Natural killer cell treated with Interleukin-12 subunit alpha and Interleukin-12 subunit beta and Interleukin-15 and Interleukin-18, amount 100 ng/mL, for 72 hours (primary cell): ENCODE results near the gene GAA. TPM values are rescaled to one million over a fixed set of nuclear protein-coding genes. Genes with fewer than 3 reads are reported as not detected.

Source experiments
- ATAC-seq, 2 donors: fragments of 150-1000 bp; cut with Tn5 transposase in 1 of 2; sonication (Bioruptor Pico), chemical (Tn5 transposase) in 1 of 2; 2 replicates each; pipeline ENCODE4 v1.10.0; 2021
- DNase-seq: peaks from one replicate; pipeline ENCODE4 v3.0.0; 2022; ENCODE audit warnings: low spot score
- H3K27ac Mint-ChIP-seq, 2 donors: 1 replicate in 1 of 2; 2 replicates in 1 of 2; pipeline ENCODE4 v1.8.0; 2022; ENCODE audit warnings: mixed read lengths in 2 of 2, mild to moderate bottlenecking in 1 of 2, moderate library complexity in 1 of 2
- H3K27me3 Mint-ChIP-seq, 2 donors: 1 replicate in 1 of 2; 2 replicates in 1 of 2; pipeline ENCODE4 v1.8.0; 2022; ENCODE audit warnings: mixed read lengths in 2 of 2
- H3K36me3 Mint-ChIP-seq: one replicate; pipeline ENCODE4 v1.8.0; 2022; ENCODE audit warnings: mixed read lengths
- H3K4me1 Mint-ChIP-seq, 2 donors: 1 replicate in 1 of 2; 2 replicates in 1 of 2; pipeline ENCODE4 v1.8.0; 2022; ENCODE audit warnings: low read depth in 2 of 2, mixed read lengths in 2 of 2, mild to moderate bottlenecking in 1 of 2
- H3K4me3 Mint-ChIP-seq: one replicate; pipeline ENCODE4 v1.8.0; 2022; ENCODE audit warnings: mixed read lengths
- H3K9me3 Mint-ChIP-seq: 2 replicates; pipeline ENCODE4 v1.8.0; 2022; ENCODE audit warnings: mixed read lengths
- total RNA-seq, 2 donors: library from RNA; stranded (reverse); gene quantifications; one replicate each; pipeline ENCODE4 v1.2.3, GENCODE V29; 2022

Gene GAA
- total RNA-seq, 2 donors from 2014 or later: 20.9 to 24.0 TPM

DNA sequence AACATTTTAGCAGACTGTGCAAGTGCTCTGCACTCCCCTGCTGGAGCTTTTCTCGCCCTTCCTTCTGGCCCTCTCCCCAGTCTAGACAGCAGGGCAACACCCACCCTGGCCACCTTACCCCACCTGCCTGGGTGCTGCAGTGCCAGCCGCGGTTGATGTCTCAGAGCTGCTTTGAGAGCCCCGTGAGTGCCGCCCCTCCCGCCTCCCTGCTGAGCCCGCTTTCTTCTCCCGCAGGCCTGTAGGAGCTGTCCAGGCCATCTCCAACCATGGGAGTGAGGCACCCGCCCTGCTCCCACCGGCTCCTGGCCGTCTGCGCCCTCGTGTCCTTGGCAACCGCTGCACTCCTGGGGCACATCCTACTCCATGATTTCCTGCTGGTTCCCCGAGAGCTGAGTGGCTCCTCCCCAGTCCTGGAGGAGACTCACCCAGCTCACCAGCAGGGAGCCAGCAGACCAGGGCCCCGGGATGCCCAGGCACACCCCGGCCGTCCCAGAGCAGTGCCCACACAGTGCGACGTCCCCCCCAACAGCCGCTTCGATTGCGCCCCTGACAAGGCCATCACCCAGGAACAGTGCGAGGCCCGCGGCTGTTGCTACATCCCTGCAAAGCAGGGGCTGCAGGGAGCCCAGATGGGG lies 3.1 kb downstream of the GAA start:
- Mint-ChIP-seq H3K4me1 (peaks cover 11 to 22% of the 10 kb centered on the region in 2 donors), H3K27me3 (no peaks in the 10 kb centered on the region), H3K36me3 (no peaks in the 10 kb centered on the region), H3K4me3 (no peak overlapping the region), H3K27ac (no peak overlapping the region), H3K9me3 (no peaks in the 10 kb centered on the region)
- no peak for ATAC-seq
- no peak for DNase-seq

DNA sequence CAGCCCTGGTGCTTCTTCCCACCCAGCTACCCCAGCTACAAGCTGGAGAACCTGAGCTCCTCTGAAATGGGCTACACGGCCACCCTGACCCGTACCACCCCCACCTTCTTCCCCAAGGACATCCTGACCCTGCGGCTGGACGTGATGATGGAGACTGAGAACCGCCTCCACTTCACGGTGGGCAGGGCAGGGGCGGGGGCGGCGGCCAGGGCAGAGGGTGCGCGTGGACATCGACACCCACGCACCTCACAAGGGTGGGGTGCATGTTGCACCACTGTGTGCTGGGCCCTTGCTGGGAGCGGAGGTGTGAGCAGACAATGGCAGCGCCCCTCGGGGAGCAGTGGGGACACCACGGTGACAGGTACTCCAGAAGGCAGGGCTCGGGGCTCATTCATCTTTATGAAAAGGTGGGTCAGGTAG lies 3.6 kb downstream of the GAA start:
- Mint-ChIP-seq H3K36me3 (no peaks in the 10 kb centered on the region), H3K27ac (no peak overlapping the region), H3K4me1 (peaks cover 11 to 22% of the 10 kb centered on the region in 2 donors), H3K27me3 (no peaks in the 10 kb centered on the region), H3K4me3 (no peak overlapping the region), H3K9me3 (no peaks in the 10 kb centered on the region)
- no peak for DNase-seq
- no peak for ATAC-seq

DNA sequence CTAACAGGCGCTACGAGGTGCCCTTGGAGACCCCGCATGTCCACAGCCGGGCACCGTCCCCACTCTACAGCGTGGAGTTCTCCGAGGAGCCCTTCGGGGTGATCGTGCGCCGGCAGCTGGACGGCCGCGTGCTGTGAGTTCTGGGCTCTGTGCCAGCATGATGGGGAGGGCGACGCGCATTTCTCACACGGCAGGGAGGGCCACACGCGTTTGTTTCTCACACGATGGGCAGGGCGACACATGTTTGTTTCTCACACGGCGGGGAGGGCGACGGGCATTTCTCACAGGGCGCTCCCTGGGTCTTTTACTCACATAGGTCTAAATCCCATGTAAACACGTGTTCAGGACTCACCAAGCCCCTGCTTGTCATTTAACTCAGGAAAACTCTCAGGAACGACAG lies 4.4 kb downstream of the GAA start:
- Mint-ChIP-seq H3K4me3 (no peak overlapping the region), H3K9me3 (no peaks in the 10 kb centered on the region), H3K36me3 (no peaks in the 10 kb centered on the region), H3K27me3 (no peaks in the 10 kb centered on the region), H3K4me1 (peaks cover 3 to 16% of the 10 kb centered on the region in 2 donors), H3K27ac (no peak overlapping the region)
- ATAC-seq (no peak), DNase-seq (no peak)

DNA sequence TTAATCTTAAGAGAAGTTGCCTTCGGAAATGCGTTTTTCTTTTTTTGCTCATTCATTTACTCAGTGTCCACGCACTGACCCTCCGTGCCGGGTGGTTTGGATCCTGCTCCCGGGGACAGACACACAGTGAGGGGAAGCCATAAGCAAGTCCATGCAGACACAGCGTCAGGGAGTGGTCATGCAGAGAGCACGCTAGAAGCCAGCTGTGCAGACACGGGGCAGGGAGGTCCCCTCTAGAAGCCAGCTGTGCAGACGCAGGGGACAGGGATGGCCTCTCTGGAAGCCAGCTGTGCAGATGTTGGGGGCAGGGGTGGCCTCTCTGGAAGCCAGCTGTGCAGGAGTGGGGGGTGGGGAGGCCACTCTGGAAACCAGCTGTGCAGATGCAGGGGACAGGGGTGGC lies 4.8 kb downstream of the GAA start:
- H3K4me1 Mint-ChIP-seq: peaks cover 0 to 13% of the 10 kb centered on the region in 2 donors
- H3K9me3 Mint-ChIP-seq: no peaks in the 10 kb centered on the region
- DNase-seq: no peak
- ATAC-seq: no peak
- H3K4me3 Mint-ChIP-seq: no peak overlapping the region
- no peaks in the 10 kb centered on the region for H3K36me3 Mint-ChIP-seq
- no peak overlapping the region for H3K27ac Mint-ChIP-seq
- H3K27me3 Mint-ChIP-seq: no peaks in the 10 kb centered on the region

DNA sequence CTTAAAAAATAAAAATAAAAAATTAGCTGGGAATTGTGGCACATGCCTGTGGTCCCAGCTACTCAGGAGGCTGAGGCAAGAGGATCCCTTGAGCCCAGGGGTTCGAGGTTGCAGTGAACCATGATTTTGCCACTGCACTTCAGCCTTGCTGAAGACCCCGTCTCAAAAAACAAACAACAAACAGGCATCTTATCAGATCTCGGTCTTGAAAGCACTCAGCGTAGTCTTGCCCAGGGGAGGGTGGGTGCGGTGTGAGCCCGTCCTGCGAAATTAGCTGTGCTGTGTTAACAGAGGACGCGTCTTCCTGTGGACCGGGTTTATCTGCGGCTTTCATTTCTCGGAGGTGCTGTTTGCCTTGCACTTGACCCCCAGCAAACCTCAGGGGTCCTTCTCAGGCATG lies 5.4 kb downstream of the GAA start:
- no peaks in the 10 kb centered on the region for H3K36me3 Mint-ChIP-seq
- no peak overlapping the region for H3K4me3 Mint-ChIP-seq
- H3K27me3 Mint-ChIP-seq: no peaks in the 10 kb centered on the region
- no peak for DNase-seq
- H3K9me3 Mint-ChIP-seq: no peaks in the 10 kb centered on the region
- no peak overlapping the region for H3K27ac Mint-ChIP-seq
- ATAC-seq: no peak
- H3K4me1 Mint-ChIP-seq: peaks cover 0 to 13% of the 10 kb centered on the region in 2 donors

- Mint-ChIP-seq H3K9me3 (no peaks in the 10 kb centered on the region), H3K27ac (no peak overlapping the region), H3K36me3 (no peaks in the 10 kb centered on the region), H3K4me1 (peaks cover 0 to 7% of the 10 kb centered on the region in 2 donors), H3K4me3 (no peak overlapping the region), H3K27me3 (no peaks in the 10 kb centered on the region)
- ATAC-seq (no peak), DNase-seq (no peak)
These were observed 6.0 kb downstream of the GAA start for GRCh38 chr17:80107231-80108021.

- Mint-ChIP-seq H3K4me3 (no peak overlapping the region), H3K4me1 (peaks cover 0 to 2% of the 10 kb centered on the region in 2 donors), H3K36me3 (no peaks in the 10 kb centered on the region), H3K27me3 (no peaks in the 10 kb centered on the region), H3K9me3 (no peaks in the 10 kb centered on the region), H3K27ac (no peak overlapping the region)
- DNase-seq (no peak), ATAC-seq (no peak)
These were observed 6.9 kb downstream of the GAA start for GRCh38 chr17:80108036-80108971.

DNA sequence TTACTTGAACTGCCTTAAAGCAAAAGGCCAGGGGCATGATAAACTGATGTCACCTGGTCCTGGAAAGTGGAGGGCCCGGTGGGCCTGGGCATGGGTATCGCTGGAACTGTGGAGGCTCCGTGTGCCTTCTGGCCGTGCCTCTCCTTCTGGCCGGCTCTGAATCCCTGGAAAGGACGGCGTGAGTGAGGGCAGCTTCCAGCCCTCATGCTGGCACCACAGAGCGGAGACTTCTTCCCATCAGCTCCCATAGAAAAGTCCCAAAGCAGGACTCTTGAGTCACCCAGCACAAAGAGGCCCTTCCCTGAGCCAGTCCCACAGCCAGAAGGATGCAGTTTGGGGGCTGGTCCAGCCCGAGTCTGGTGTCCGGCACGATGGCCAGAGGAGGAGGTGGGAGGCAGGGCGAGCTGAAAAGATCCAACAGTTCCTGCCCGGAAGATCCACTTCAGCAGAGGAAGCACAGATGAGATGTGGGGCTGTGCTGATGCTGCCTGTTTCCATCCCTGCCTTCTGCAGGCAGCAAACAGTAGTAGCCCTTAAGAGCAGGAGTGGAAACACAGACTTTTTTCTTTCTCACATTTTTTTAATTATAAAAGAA lies 7.8 kb downstream of the GAA start:
- Mint-ChIP-seq H3K27ac (no peak overlapping the region), H3K9me3 (no peaks in the 10 kb centered on the region), H3K36me3 (no peaks in the 10 kb centered on the region), H3K4me1 (no peaks in the 10 kb centered on the region), H3K27me3 (no peaks in the 10 kb centered on the region), H3K4me3 (no peak overlapping the region)
- ATAC-seq (no peak), DNase-seq (no peak)

GRCh38 chr17:80109713-80110446 lies 8.5 kb downstream of the GAA start:
- Mint-ChIP-seq H3K36me3 (no peaks in the 10 kb centered on the region), H3K4me1 (no peaks in the 10 kb centered on the region), H3K27ac (no peak overlapping the region), H3K27me3 (no peaks in the 10 kb centered on the region), H3K9me3 (no peaks in the 10 kb centered on the region), H3K4me3 (no peak overlapping the region)
- DNase-seq: no peak
- ATAC-seq: no peak

DNA sequence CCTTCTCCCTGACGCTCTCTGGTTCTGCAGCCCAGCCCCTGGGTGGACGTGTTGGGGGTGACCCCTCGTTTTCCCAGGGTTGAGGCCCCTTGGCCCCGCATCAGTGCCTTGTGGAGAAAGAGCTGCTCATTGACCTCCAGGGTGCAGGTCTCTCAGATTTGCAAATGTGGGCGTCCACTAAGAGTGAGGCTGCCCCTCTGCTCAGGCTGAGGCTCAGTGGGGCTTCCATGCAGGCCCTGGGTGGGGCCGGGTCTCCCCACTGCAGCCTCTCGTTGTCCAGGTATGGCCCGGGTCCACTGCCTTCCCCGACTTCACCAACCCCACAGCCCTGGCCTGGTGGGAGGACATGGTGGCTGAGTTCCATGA lies 9.0 kb downstream of the GAA start:
- Mint-ChIP-seq H3K27me3 (no peaks in the 10 kb centered on the region), H3K4me1 (no peaks in the 10 kb centered on the region), H3K36me3 (no peaks in the 10 kb centered on the region), H3K27ac (no peak overlapping the region), H3K4me3 (no peak overlapping the region), H3K9me3 (no peaks in the 10 kb centered on the region)
- ATAC-seq (no peak), DNase-seq (no peak)

DNA sequence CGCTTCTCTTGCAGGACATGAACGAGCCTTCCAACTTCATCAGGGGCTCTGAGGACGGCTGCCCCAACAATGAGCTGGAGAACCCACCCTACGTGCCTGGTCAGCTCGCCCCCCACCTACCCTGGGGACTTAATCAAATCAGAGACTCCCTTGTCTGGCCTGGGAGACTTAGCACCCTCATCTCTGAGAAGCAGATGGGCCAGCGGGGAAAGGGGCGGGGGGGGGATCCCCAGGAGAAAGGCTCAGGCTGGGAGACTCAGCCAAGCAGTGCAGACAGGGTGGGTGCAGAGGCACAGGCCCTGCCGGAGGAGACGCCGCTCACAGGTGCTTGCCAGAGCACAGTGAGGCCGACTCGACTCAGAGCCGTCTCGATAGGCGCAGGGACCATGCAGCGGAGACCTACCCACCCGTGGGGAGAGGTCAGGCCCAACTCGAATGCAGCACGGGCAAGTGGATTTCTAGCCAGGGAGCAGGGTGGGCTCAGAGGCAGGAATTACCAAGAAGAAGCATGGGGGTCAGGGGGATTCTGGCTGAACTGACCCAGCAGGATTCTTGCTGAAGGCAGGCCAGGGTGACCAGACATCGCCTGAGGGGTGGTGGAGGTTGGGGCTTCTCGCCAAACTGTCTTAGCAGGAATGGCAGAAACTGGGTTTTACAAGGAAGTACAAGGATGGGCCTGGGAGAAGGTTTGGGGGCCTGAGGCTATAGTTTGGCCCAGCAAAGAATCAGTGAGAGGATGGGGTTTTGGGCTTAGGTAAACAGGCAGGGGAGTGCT lies 9.7 kb downstream of the GAA start:
- H3K27ac Mint-ChIP-seq: no peak overlapping the region
- H3K4me3 Mint-ChIP-seq: no peak overlapping the region
- H3K4me1 Mint-ChIP-seq: no peaks in the 10 kb centered on the region
- DNase-seq: no peak
- no peaks in the 10 kb centered on the region for H3K27me3 Mint-ChIP-seq
- H3K9me3 Mint-ChIP-seq: no peaks in the 10 kb centered on the region
- H3K36me3 Mint-ChIP-seq: no peaks in the 10 kb centered on the region
- ATAC-seq: no peak

DNA sequence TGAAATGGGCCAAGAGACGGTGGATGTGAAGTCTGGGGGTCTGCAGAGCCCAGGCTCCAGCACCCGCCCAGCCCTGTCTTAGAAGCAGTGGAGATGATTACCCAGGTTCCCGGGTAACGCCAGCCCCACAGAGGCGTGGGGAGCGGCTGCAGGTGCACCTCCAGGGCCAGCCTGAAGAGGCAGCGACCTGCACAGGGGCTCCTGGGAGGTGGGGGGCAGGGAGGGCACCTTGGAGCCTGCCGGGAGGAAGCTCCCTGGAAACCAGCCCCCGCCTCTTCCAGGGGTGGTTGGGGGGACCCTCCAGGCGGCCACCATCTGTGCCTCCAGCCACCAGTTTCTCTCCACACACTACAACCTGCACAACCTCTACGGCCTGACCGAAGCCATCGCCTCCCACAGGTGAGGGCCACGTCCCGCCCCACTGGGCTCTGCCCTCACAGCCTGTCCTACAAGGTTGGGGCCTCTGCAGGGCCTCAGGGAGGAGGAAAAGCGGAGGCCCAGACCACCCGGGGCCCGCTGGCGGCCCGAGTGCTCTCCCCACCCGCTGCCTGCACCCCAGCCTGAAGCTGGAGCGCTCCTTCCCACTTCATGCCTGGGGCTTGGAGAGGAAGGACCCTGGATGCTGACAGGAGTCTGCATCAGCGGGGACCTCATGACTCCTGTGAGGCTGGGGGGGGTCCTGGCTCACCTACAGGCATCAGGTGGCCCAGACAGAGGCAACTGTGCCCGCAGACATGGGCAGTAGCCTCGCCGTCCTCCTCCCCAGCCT lies 10.5 kb downstream of the GAA start:
- H3K9me3 Mint-ChIP-seq: no peaks in the 10 kb centered on the region
- H3K4me1 Mint-ChIP-seq: no peaks in the 10 kb centered on the region
- no peaks in the 10 kb centered on the region for H3K27me3 Mint-ChIP-seq
- H3K27ac Mint-ChIP-seq: no peak overlapping the region
- H3K4me3 Mint-ChIP-seq: no peak overlapping the region
- H3K36me3 Mint-ChIP-seq: no peaks in the 10 kb centered on the region
- DNase-seq: no peak
- ATAC-seq: no peak
